H9 (cell line): ENCODE measurements around the gene ARMC10. TPM values are rescaled to one million over a fixed set of nuclear protein-coding genes. Genes with fewer than 3 reads are reported as not detected.

Experiments used
- DNase-seq: peaks from one replicate; pipeline ENCODE4 v3.0.0-alpha.2; 2017
- H2AFZ ChIP-seq: one replicate; pipeline ENCODE4 v1.6.1; 2013; ENCODE audit warnings: mild to moderate bottlenecking, low read length, control low read depth, moderate library complexity
- H2AK5ac ChIP-seq: 2 replicates; pipeline ENCODE4 v1.6.1; 2013; ENCODE audit warnings: low read length, control low read depth, mixed read lengths; ENCODE audit not compliant: insufficient read length
- H2BK120ac ChIP-seq: one replicate; pipeline ENCODE4 v1.6.1; 2013; ENCODE audit warnings: low read depth, mild to moderate bottlenecking, low read length, control low read depth, inconsistent platforms; ENCODE audit not compliant: poor library complexity, severe bottlenecking
- H2BK12ac ChIP-seq: 2 replicates; pipeline ENCODE4 v1.6.1; 2013; ENCODE audit warnings: low read length, control low read depth, mixed read lengths, low read depth; ENCODE audit not compliant: insufficient read length
- H2BK15ac ChIP-seq: 2 replicates; pipeline ENCODE4 v1.6.1; 2013; ENCODE audit warnings: low read depth, low read length, control low read depth
- H2BK20ac ChIP-seq: one replicate; pipeline ENCODE4 v1.6.1; 2013; ENCODE audit warnings: low read depth, mild to moderate bottlenecking, low read length, control low read depth, inconsistent platforms; ENCODE audit not compliant: poor library complexity, severe bottlenecking
- H2BK5ac ChIP-seq: 2 replicates; pipeline ENCODE4 v1.6.1; 2013; ENCODE audit warnings: low read length, control low read depth, mixed read lengths; ENCODE audit not compliant: insufficient read length
- H3K14ac ChIP-seq: 2 replicates; pipeline ENCODE4 v1.6.1; 2013; ENCODE audit warnings: low read length, control low read depth; ENCODE audit not compliant: insufficient read depth
- H3K18ac ChIP-seq: 2 replicates; pipeline ENCODE4 v1.6.1; 2013; ENCODE audit warnings: low read depth, mild to moderate bottlenecking, mixed read lengths, low read length, control low read depth; ENCODE audit not compliant: insufficient read length
- H3K23ac ChIP-seq: 2 replicates; pipeline ENCODE4 v1.6.1; 2013; ENCODE audit warnings: low read length, control low read depth, mixed read lengths, low read depth; ENCODE audit not compliant: insufficient read length
- H3K23me2 ChIP-seq: 2 replicates; pipeline ENCODE4 v1.6.1; 2013; ENCODE audit warnings: low read depth, mild to moderate bottlenecking, mixed read lengths, low read length, control low read depth; ENCODE audit not compliant: insufficient read length, poor library complexity, severe bottlenecking
- H3K27ac ChIP-seq: 2 replicates; pipeline ENCODE4 v1.5.1; 2013; ENCODE audit warnings: low read length, control low read depth, mixed read lengths, low read depth; ENCODE audit not compliant: insufficient read length
- H3K27me3 ChIP-seq: 2 replicates; pipeline ENCODE4 v1.6.1; 2013; ENCODE audit warnings: low read length, control low read depth, inconsistent platforms; ENCODE audit not compliant: insufficient read depth
- H3K4ac ChIP-seq: 2 replicates; pipeline ENCODE4 v1.6.1; 2013; ENCODE audit warnings: low read depth, mild to moderate bottlenecking, control low read depth, inconsistent platforms, low read length, moderate library complexity
- H3K4me1 ChIP-seq: 2 replicates; pipeline ENCODE4 v1.6.1; 2013; ENCODE audit warnings: low read length, control low read depth, inconsistent platforms; ENCODE audit not compliant: insufficient read depth
- H3K4me2 ChIP-seq: 2 replicates; pipeline ENCODE4 v1.6.1; 2013; ENCODE audit warnings: low read length, control low read depth, mixed read lengths; ENCODE audit not compliant: insufficient read length, insufficient read depth
- H3K56ac ChIP-seq: 2 replicates; pipeline ENCODE4 v1.6.1; 2013; ENCODE audit warnings: low read depth, mild to moderate bottlenecking, mixed read lengths, low read length, control low read depth; ENCODE audit not compliant: insufficient read length
- H3K79me1 ChIP-seq: 2 replicates; pipeline ENCODE4 v1.6.1; 2013; ENCODE audit warnings: low read depth, mild to moderate bottlenecking, moderate library complexity, low read length, control low read depth, inconsistent platforms; ENCODE audit not compliant: insufficient read depth, poor library complexity, severe bottlenecking
- H3K79me2 ChIP-seq: 2 replicates; pipeline ENCODE4 v1.6.1; 2013; ENCODE audit warnings: low read length, control low read depth, inconsistent platforms; ENCODE audit not compliant: insufficient read depth
- H3K9ac ChIP-seq: 2 replicates; pipeline ENCODE4 v1.6.1; 2013; ENCODE audit warnings: low read length, control low read depth, mixed read lengths; ENCODE audit not compliant: insufficient read length; ENCODE audit errors: extremely low read depth
- H3K9me3 ChIP-seq: one replicate; pipeline ENCODE4 v1.6.1; 2013; ENCODE audit warnings: low read depth, low read length, inconsistent platforms; ENCODE audit not compliant: control insufficient read depth
- H3T11ph ChIP-seq: one replicate; pipeline ENCODE4 v1.6.1; 2013; ENCODE audit warnings: mild to moderate bottlenecking, low read length, control low read depth, inconsistent platforms
- H4K20me1 ChIP-seq: one replicate; pipeline ENCODE4 v1.6.1; 2013; ENCODE audit not compliant: control insufficient read depth, insufficient read length, insufficient read depth
- H4K5ac ChIP-seq: 2 replicates; pipeline ENCODE4 v1.6.1; 2013; ENCODE audit warnings: low read depth, mild to moderate bottlenecking, mixed read lengths, low read length, control low read depth; ENCODE audit not compliant: insufficient read length
- H4K8ac ChIP-seq: replicated peaks from 2 replicates; pipeline ENCODE4 v1.6.1; 2013; ENCODE audit warnings: low read length, control low read depth, mixed read lengths, low read depth; ENCODE audit not compliant: insufficient read length
- H4K91ac ChIP-seq: 2 replicates; pipeline ENCODE4 v1.6.1; 2013; ENCODE audit warnings: low read depth, mild to moderate bottlenecking, moderate library complexity, mixed read lengths, low read length, control low read depth; ENCODE audit not compliant: insufficient read length
- H3K27ac Mint-ChIP-seq, 3 experiments: 2 replicates in 2 of 3; 3 replicates in 1 of 3; pipeline ENCODE4 v1.8.0; 2020 to 2021; ENCODE audit warnings: mixed read lengths in 3 of 3, mild to moderate bottlenecking in 1 of 3, moderate library complexity in 1 of 3
- H3K27me3 Mint-ChIP-seq: 2 replicates; pipeline ENCODE4 v1.8.0; 2021; ENCODE audit warnings: low read depth, mild to moderate bottlenecking, moderate library complexity, mixed read lengths
- H3K36me3 Mint-ChIP-seq, 3 experiments: 2 replicates in 2 of 3; 3 replicates in 1 of 3; pipeline ENCODE4 v1.8.0; 2020 to 2021; ENCODE audit warnings: low read depth in 3 of 3, mixed read lengths in 3 of 3; ENCODE audit not compliant: insufficient read depth in 1 of 3
- H3K4me1 Mint-ChIP-seq, 2 experiments: 2 replicates each; pipeline ENCODE4 v1.8.0; 2020; ENCODE audit warnings: mixed read lengths in 2 of 2
- H3K4me3 Mint-ChIP-seq, 2 experiments: 2 replicates in 1 of 2; 3 replicates in 1 of 2; pipeline ENCODE4 v1.8.0; 2020 to 2021; ENCODE audit warnings: mild to moderate bottlenecking in 2 of 2, mixed read lengths in 2 of 2, moderate library complexity in 1 of 2
- H3K9me3 Mint-ChIP-seq, 2 experiments: 2 replicates in 1 of 2; 3 replicates in 1 of 2; pipeline ENCODE4 v1.8.0; 2020; ENCODE audit warnings: mild to moderate bottlenecking in 2 of 2, mixed read lengths in 2 of 2, moderate library complexity in 1 of 2
- WGBS: extraction: QIAGEN DNeasy Blood & Tissue Kit; methylation state at CpG from one replicate; pipeline ENCODE4 v1.1.7; 2013; ENCODE audit warnings: missing lambda C conversion rate, low lambda C conversion rate, mixed read lengths; ENCODE audit not compliant: insufficient read length; ENCODE audit errors: extremely low coverage; 5-methylcytosine and 5-hydroxymethylcytosine counted together
- total RNA-seq: library from RNA; stranded (reverse); gene quantifications from 2 replicates; pipeline ENCODE4 v1.2.1, GENCODE V29; 2021
- TF ChIP-seq, protein P1 (sequence below): fragments of 200-600 bp; sonication (generic); conservative IDR thresholded peaks from 3 replicates; pipeline ENCODE4 v1.8.0; 2021; ENCODE audit warnings: antibody characterized with exemption, mild to moderate bottlenecking

Gene ARMC10
- total RNA-seq, 1 experiment from 2014 or later: 46.8 TPM

DNA sequence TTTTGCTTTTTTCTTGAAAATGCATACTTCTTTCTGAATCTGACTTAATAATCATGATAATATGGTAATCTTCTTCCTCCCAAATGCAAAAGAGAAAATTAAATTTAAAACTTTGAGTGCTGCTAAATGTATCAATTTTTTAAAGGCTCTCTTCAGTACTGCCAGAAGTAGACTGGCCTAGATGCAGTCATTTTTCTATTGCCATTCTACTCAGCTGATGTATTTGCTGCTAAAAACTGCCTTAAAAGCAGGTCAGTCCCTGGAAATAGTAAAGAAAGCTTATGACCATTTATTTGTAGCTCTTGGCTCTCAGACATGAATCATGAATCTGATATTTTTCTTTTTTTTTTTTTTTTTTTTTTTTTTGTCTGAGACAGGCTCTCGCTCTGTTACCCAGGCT lies 45.4 kb downstream of the ARMC10 start:
- no peak overlapping the region for H2AK5ac ChIP-seq

More for the DNA sequence above, 45.4 kb downstream of the ARMC10 start:
- Histone ChIP-seq H3K27me3 (no peaks in the 10 kb centered on the region), H2BK12ac (no peak overlapping the region), H2AFZ (no peak overlapping the region), H3K79me1 (no peaks in the 10 kb centered on the region), H3K9ac (no peak overlapping the region), H4K5ac (no peak overlapping the region), H3K56ac (no peak overlapping the region), H4K8ac (no peak overlapping the region), H3K14ac (no peak overlapping the region), H3K4ac (no peak overlapping the region), H2BK15ac (no peak overlapping the region), H2BK20ac (no peak overlapping the region), H3K79me2 (no peaks in the 10 kb centered on the region; the same call in 1 of the 2 replicates), H3K23ac (no peak overlapping the region), H3K4me1 (no peaks in the 10 kb centered on the region), H3K9me3 (no peaks in the 10 kb centered on the region), H3K23me2 (no peaks in the 10 kb centered on the region), H3K18ac (no peak overlapping the region), H3K27ac (no peak overlapping the region), H4K20me1 (no peaks in the 10 kb centered on the region), H3K4me2 (no peak overlapping the region), H2BK120ac (no peak overlapping the region), H4K91ac (no peak overlapping the region), H3T11ph (no peak overlapping the region), H2BK5ac (no peak overlapping the region)
- Mint-ChIP-seq H3K27ac (no peak overlapping the region), H3K4me3 (no peak overlapping the region), H3K4me1 (no peaks in the 10 kb centered on the region), H3K36me3 (peaks cover 0 to 6% (median 6%) of the 10 kb centered on the region in 3 experiments; a peak in 5 of 7 replicates), H3K27me3 (no peaks in the 10 kb centered on the region), H3K9me3 (no peaks in the 10 kb centered on the region)
- DNase-seq: no peak
- WGBS: no CpG with 5 or more reads among the region's 1 CpG
- TF ChIP-seq, protein P1, sequence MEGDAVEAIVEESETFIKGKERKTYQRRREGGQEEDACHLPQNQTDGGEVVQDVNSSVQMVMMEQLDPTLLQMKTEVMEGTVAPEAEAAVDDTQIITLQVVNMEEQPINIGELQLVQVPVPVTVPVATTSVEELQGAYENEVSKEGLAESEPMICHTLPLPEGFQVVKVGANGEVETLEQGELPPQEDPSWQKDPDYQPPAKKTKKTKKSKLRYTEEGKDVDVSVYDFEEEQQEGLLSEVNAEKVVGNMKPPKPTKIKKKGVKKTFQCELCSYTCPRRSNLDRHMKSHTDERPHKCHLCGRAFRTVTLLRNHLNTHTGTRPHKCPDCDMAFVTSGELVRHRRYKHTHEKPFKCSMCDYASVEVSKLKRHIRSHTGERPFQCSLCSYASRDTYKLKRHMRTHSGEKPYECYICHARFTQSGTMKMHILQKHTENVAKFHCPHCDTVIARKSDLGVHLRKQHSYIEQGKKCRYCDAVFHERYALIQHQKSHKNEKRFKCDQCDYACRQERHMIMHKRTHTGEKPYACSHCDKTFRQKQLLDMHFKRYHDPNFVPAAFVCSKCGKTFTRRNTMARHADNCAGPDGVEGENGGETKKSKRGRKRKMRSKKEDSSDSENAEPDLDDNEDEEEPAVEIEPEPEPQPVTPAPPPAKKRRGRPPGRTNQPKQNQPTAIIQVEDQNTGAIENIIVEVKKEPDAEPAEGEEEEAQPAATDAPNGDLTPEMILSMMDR: no peak
